Stimulated activated memory B cell treated with anti-CD40 and anti-IgM and Interleukin-4, amounts not matched to agents 10 μg/mL and 1 μg/mL and 100 μg/mL, for 72 hours (primary cell): ENCODE data around the gene SUMO4.

Experiments
- ATAC-seq: fragments of 150-1000 bp; cut with Tn5 transposase; 2 replicates; pipeline ENCODE4 v1.10.0; 2021
- H3K27ac Mint-ChIP-seq: one replicate; pipeline ENCODE4 v1.8.0; 2022; ENCODE audit warnings: mild to moderate bottlenecking, mixed read lengths
- H3K27me3 Mint-ChIP-seq: one replicate; pipeline ENCODE4 v1.8.0; 2022; ENCODE audit warnings: mixed read lengths
- H3K36me3 Mint-ChIP-seq: one replicate; pipeline ENCODE4 v1.8.0; 2022; ENCODE audit warnings: mixed read lengths
- H3K4me1 Mint-ChIP-seq: one replicate; pipeline ENCODE4 v1.8.0; 2022; ENCODE audit warnings: mixed read lengths
- H3K4me3 Mint-ChIP-seq: one replicate; pipeline ENCODE4 v1.8.0; 2022; ENCODE audit warnings: mild to moderate bottlenecking, moderate library complexity, mixed read lengths
- H3K9me3 Mint-ChIP-seq: one replicate; pipeline ENCODE4 v1.8.0; 2022; ENCODE audit warnings: mixed read lengths

SUMO4 gene

GRCh38 chr6:149379977-149380376 is 20.1 kb upstream of the SUMO4 start:
- Mint-ChIP-seq H3K27ac (no peak overlapping the region), H3K4me3 (no peak overlapping the region), H3K4me1 (peaks cover 49% of the 10 kb centered on the region), H3K27me3 (no peaks in the 10 kb centered on the region), H3K9me3 (no peaks in the 10 kb centered on the region), H3K36me3 (peaks cover 78% of the 10 kb centered on the region)
- no peak for ATAC-seq

GRCh38 chr6:149380523-149380922 is 19.5 kb upstream of the SUMO4 start:
- Mint-ChIP-seq H3K27ac (no peak overlapping the region), H3K9me3 (no peaks in the 10 kb centered on the region), H3K27me3 (no peaks in the 10 kb centered on the region), H3K4me1 (peaks cover 43% of the 10 kb centered on the region), H3K36me3 (peaks cover 75% of the 10 kb centered on the region), H3K4me3 (no peak overlapping the region)
- no peak for ATAC-seq

- Mint-ChIP-seq H3K9me3 (peaks cover 3% of the 10 kb centered on the region), H3K27me3 (no peaks in the 10 kb centered on the region), H3K27ac (peak overlapping the region; percentile 44), H3K4me1 (peaks cover 39% of the 10 kb centered on the region), H3K4me3 (no peak overlapping the region), H3K36me3 (peaks cover 79% of the 10 kb centered on the region)
- ATAC-seq = no peak
Measured at GRCh38 chr6:149383371-149383770, 16.7 kb upstream of the SUMO4 start.

GRCh38 chr6:149384464-149384863 is 15.6 kb upstream of the SUMO4 start:
- Mint-ChIP-seq H3K27ac (peak overlapping the region; percentile 44), H3K4me3 (no peak overlapping the region), H3K36me3 (peaks cover 68% of the 10 kb centered on the region), H3K9me3 (peaks cover 3% of the 10 kb centered on the region), H3K27me3 (no peaks in the 10 kb centered on the region), H3K4me1 (peaks cover 34% of the 10 kb centered on the region)
- ATAC-seq = no peak

GRCh38 chr6:149385998-149386646 is 13.9 kb upstream of the SUMO4 start:
- Mint-ChIP-seq H3K4me3 (no peak overlapping the region), H3K9me3 (peaks cover 3% of the 10 kb centered on the region), H3K27me3 (no peaks in the 10 kb centered on the region), H3K4me1 (peaks cover 40% of the 10 kb centered on the region), H3K27ac (no peak overlapping the region), H3K36me3 (peaks cover 63% of the 10 kb centered on the region)
- no peak for ATAC-seq

GRCh38 chr6:149387779-149388512 is 12.1 kb upstream of the SUMO4 start:
- H3K36me3 Mint-ChIP-seq = peaks cover 62% of the 10 kb centered on the region
- ATAC-seq = no peak
- H3K27me3 Mint-ChIP-seq = no peaks in the 10 kb centered on the region
- no peak overlapping the region for H3K4me3 Mint-ChIP-seq
- no peak overlapping the region for H3K27ac Mint-ChIP-seq
- peaks cover 3% of the 10 kb centered on the region for H3K9me3 Mint-ChIP-seq
- H3K4me1 Mint-ChIP-seq = peaks cover 44% of the 10 kb centered on the region

- Mint-ChIP-seq H3K4me1 (peaks cover 42% of the 10 kb centered on the region), H3K27me3 (no peaks in the 10 kb centered on the region), H3K36me3 (peaks cover 63% of the 10 kb centered on the region), H3K9me3 (peaks cover 3% of the 10 kb centered on the region), H3K27ac (no peak overlapping the region), H3K4me3 (no peak overlapping the region)
- ATAC-seq = no peak
Measured at GRCh38 chr6:149389509-149390297, 10.4 kb upstream of the SUMO4 start.

GRCh38 chr6:149392093-149392492 is 8.0 kb upstream of the SUMO4 start:
- Mint-ChIP-seq H3K27me3 (no peaks in the 10 kb centered on the region), H3K27ac (no peak overlapping the region), H3K4me3 (no peak overlapping the region), H3K4me1 (peaks cover 52% of the 10 kb centered on the region), H3K9me3 (no peaks in the 10 kb centered on the region), H3K36me3 (peaks cover 65% of the 10 kb centered on the region)
- no peak for ATAC-seq

GRCh38 chr6:149392535-149392934 is 7.5 kb upstream of the SUMO4 start:
- no peaks in the 10 kb centered on the region for H3K27me3 Mint-ChIP-seq
- no peak overlapping the region for H3K4me3 Mint-ChIP-seq
- H3K36me3 Mint-ChIP-seq = peaks cover 64% of the 10 kb centered on the region
- no peak for ATAC-seq
- H3K9me3 Mint-ChIP-seq = no peaks in the 10 kb centered on the region
- H3K27ac Mint-ChIP-seq = peak overlapping the region; percentile 27
- H3K4me1 Mint-ChIP-seq = peaks cover 52% of the 10 kb centered on the region

GRCh38 chr6:149393002-149393679 is 6.9 kb upstream of the SUMO4 start:
- no peak for ATAC-seq
- Mint-ChIP-seq H3K27ac (peak overlapping the region; percentile 27), H3K36me3 (peaks cover 67% of the 10 kb centered on the region), H3K27me3 (no peaks in the 10 kb centered on the region), H3K4me1 (peaks cover 52% of the 10 kb centered on the region), H3K4me3 (no peak overlapping the region), H3K9me3 (no peaks in the 10 kb centered on the region)

- no peaks in the 10 kb centered on the region for H3K27me3 Mint-ChIP-seq
- no peak overlapping the region for H3K4me3 Mint-ChIP-seq
- no peak for ATAC-seq
- peaks cover 74% of the 10 kb centered on the region for H3K36me3 Mint-ChIP-seq
- H3K9me3 Mint-ChIP-seq = no peaks in the 10 kb centered on the region
- H3K4me1 Mint-ChIP-seq = peaks cover 52% of the 10 kb centered on the region
- no peak overlapping the region for H3K27ac Mint-ChIP-seq
Measured at GRCh38 chr6:149395185-149395584, 4.9 kb upstream of the SUMO4 start.

- peaks cover 36% of the 10 kb centered on the region for H3K4me1 Mint-ChIP-seq
- H3K27ac Mint-ChIP-seq = no peak overlapping the region
- ATAC-seq = no peak
- no peaks in the 10 kb centered on the region for H3K9me3 Mint-ChIP-seq
- H3K4me3 Mint-ChIP-seq = no peak overlapping the region
- no peaks in the 10 kb centered on the region for H3K27me3 Mint-ChIP-seq
- H3K36me3 Mint-ChIP-seq = peaks cover 71% of the 10 kb centered on the region
Measured at GRCh38 chr6:149397384-149397783, 2.7 kb upstream of the SUMO4 start.

GRCh38 chr6:149403534-149403933 is 3.5 kb downstream of the SUMO4 start:
- Mint-ChIP-seq H3K27ac (no peak overlapping the region), H3K9me3 (no peaks in the 10 kb centered on the region), H3K36me3 (peaks cover 65% of the 10 kb centered on the region), H3K4me3 (no peak overlapping the region), H3K4me1 (no peaks in the 10 kb centered on the region), H3K27me3 (no peaks in the 10 kb centered on the region)
- no peak for ATAC-seq

GRCh38 chr6:149405823-149406765 is 6.0 kb downstream of the SUMO4 start:
- Mint-ChIP-seq H3K27me3 (no peaks in the 10 kb centered on the region), H3K27ac (peak overlapping the region; percentile 8), H3K4me3 (no peak overlapping the region), H3K9me3 (no peaks in the 10 kb centered on the region), H3K4me1 (no peaks in the 10 kb centered on the region), H3K36me3 (peaks cover 68% of the 10 kb centered on the region)
- no peak for ATAC-seq
